Ectodermal cell (in vitro differentiated cells): ENCODE results near the gene BBC3.

Source experiments
- H3K27ac ChIP-seq: 2 replicates; pipeline ENCODE4 v1.7.0; 2013; ENCODE audit warnings: mild to moderate bottlenecking, low read depth, low read length; ENCODE audit not compliant: insufficient read depth, poor library complexity, severe bottlenecking
- H3K27me3 ChIP-seq: 2 replicates; pipeline ENCODE4 v1.7.0; 2013; ENCODE audit warnings: mild to moderate bottlenecking, low read length; ENCODE audit not compliant: insufficient read depth, control insufficient read depth, poor library complexity, severe bottlenecking
- H3K36me3 ChIP-seq: one replicate; pipeline ENCODE4 v1.7.0; 2013; ENCODE audit warnings: low read length; ENCODE audit not compliant: control insufficient read depth, insufficient read depth
- H3K4me1 ChIP-seq: one replicate; pipeline ENCODE4 v1.7.0; 2013; ENCODE audit warnings: low read length; ENCODE audit not compliant: control insufficient read depth, insufficient read depth
- H3K4me3 ChIP-seq: 2 replicates; pipeline ENCODE4 v1.7.0; 2013; ENCODE audit warnings: low read depth, low read length, control low read depth; ENCODE audit not compliant: insufficient read depth
- H3K9me3 ChIP-seq: 2 replicates; pipeline ENCODE4 v1.7.0; 2013; ENCODE audit warnings: mild to moderate bottlenecking, low read length, moderate library complexity; ENCODE audit not compliant: control insufficient read depth
- WGBS, 2 experiments: methylation state at CpG; one replicate each; pipeline ENCODE4 v1.1.7; 2013; ENCODE audit warnings: missing lambda C conversion rate in 2 of 2; 5-methylcytosine and 5-hydroxymethylcytosine counted together

The BBC3 gene

GRCh38 chr19:47221080-47221841, 9.7 kb downstream of the BBC3 start:
- WGBS, 2 experiments, result 91 to 92% methylated on average over 33 of the region's 33 CpGs
- Histone ChIP-seq H3K27me3 (no peaks in the 10 kb centered on the region), H3K4me1 (peaks cover 7% of the 10 kb centered on the region), H3K36me3 (no peaks in the 10 kb centered on the region), H3K9me3 (no peaks in the 10 kb centered on the region), H3K4me3 (no peak overlapping the region), H3K27ac (no peak overlapping the region)

GRCh38 chr19:47215581-47215980, 15.4 kb downstream of the BBC3 start:
- Histone ChIP-seq H3K36me3 (peaks cover 10% of the 10 kb centered on the region), H3K27me3 (no peaks in the 10 kb centered on the region), H3K4me1 (peaks cover under 1% of the 10 kb centered on the region), H3K9me3 (no peaks in the 10 kb centered on the region), H3K4me3 (no peak overlapping the region), H3K27ac (no peak overlapping the region)
- 94 to 95% methylated on average over 5 of the region's 5 CpGs for WGBS, 2 experiments

- H3K36me3 ChIP-seq, result peaks cover 35% of the 10 kb centered on the region
Observed at GRCh38 chr19:47210689-47211316, 20.2 kb downstream of the BBC3 start.

GRCh38 chr19:47210180-47210490, 20.9 kb downstream of the BBC3 start:
- Histone ChIP-seq H3K4me1 (peaks cover 10% of the 10 kb centered on the region), H3K4me3 (no peak overlapping the region), H3K27me3 (no peaks in the 10 kb centered on the region), H3K27ac (peak overlapping the region; percentile 61), H3K9me3 (no peaks in the 10 kb centered on the region), H3K36me3 (peaks cover 41% of the 10 kb centered on the region)

More at GRCh38 chr19:47210689-47211316, 20.2 kb downstream of the BBC3 start:
- H3K27ac ChIP-seq, result no peak overlapping the region
- no peaks in the 10 kb centered on the region for H3K9me3 ChIP-seq
- 65 to 67% methylated on average over 19 of the region's 19 CpGs for WGBS, 2 experiments
- peaks cover 10% of the 10 kb centered on the region for H3K4me1 ChIP-seq
- no peak overlapping the region for H3K4me3 ChIP-seq
- H3K27me3 ChIP-seq, result no peaks in the 10 kb centered on the region

- peaks cover 10% of the 10 kb centered on the region for H3K4me1 ChIP-seq
- H3K36me3 ChIP-seq, result peaks cover 41% of the 10 kb centered on the region
- no peaks in the 10 kb centered on the region for H3K27me3 ChIP-seq
- no peaks in the 10 kb centered on the region for H3K9me3 ChIP-seq
- WGBS, 2 experiments, result 71 to 73% methylated on average over 13 of the region's 13 CpGs
- no peak overlapping the region for H3K4me3 ChIP-seq
- peak overlapping the region; percentile 61 for H3K27ac ChIP-seq
Observed at GRCh38 chr19:47209319-47210179, 21.4 kb downstream of the BBC3 start.

GRCh38 chr19:47203254-47203653, 27.7 kb downstream of the BBC3 start:
- H3K27ac ChIP-seq, result no peak overlapping the region
- peaks cover 58% of the 10 kb centered on the region for H3K36me3 ChIP-seq
- no peaks in the 10 kb centered on the region for H3K27me3 ChIP-seq
- 96 to 98% methylated on average over 3 of the region's 3 CpGs for WGBS, 2 experiments
- H3K9me3 ChIP-seq, result no peaks in the 10 kb centered on the region
- no peak overlapping the region for H3K4me3 ChIP-seq
- H3K4me1 ChIP-seq, result no peaks in the 10 kb centered on the region

GRCh38 chr19:47200530-47200929, 30.5 kb downstream of the BBC3 start:
- H3K9me3 ChIP-seq, result no peaks in the 10 kb centered on the region
- H3K4me3 ChIP-seq, result no peak overlapping the region
- H3K27me3 ChIP-seq, result no peaks in the 10 kb centered on the region
- no peaks in the 10 kb centered on the region for H3K4me1 ChIP-seq
- 91 to 98% methylated on average over 3 of the region's 3 CpGs for WGBS, 2 experiments
- H3K27ac ChIP-seq, result no peak overlapping the region
- H3K36me3 ChIP-seq, result peaks cover 52% of the 10 kb centered on the region

GRCh38 chr19:47197141-47197540, 33.9 kb downstream of the BBC3 start:
- H3K4me3 ChIP-seq, result no peak overlapping the region
- peaks cover 44% of the 10 kb centered on the region for H3K36me3 ChIP-seq
- H3K27me3 ChIP-seq, result no peaks in the 10 kb centered on the region
- no peaks in the 10 kb centered on the region for H3K9me3 ChIP-seq
- WGBS, 2 experiments, result 98 to 99% methylated on average over 3 of the region's 4 CpGs
- no peak overlapping the region for H3K27ac ChIP-seq
- H3K4me1 ChIP-seq, result no peaks in the 10 kb centered on the region

GRCh38 chr19:47195434-47195833, 35.6 kb downstream of the BBC3 start:
- WGBS, 2 experiments, result 95 to 96% methylated on average over 1 of the region's 1 CpG
- Histone ChIP-seq H3K27ac (no peak overlapping the region), H3K4me3 (no peak overlapping the region), H3K4me1 (peaks cover under 1% of the 10 kb centered on the region), H3K27me3 (no peaks in the 10 kb centered on the region), H3K9me3 (no peaks in the 10 kb centered on the region), H3K36me3 (peaks cover 39% of the 10 kb centered on the region)

GRCh38 chr19:47190167-47190727, 40.8 kb downstream of the BBC3 start:
- H3K27ac ChIP-seq, result peak overlapping the region; percentile 41
- no peaks in the 10 kb centered on the region for H3K27me3 ChIP-seq
- peaks cover 9% of the 10 kb centered on the region for H3K4me1 ChIP-seq
- no peak overlapping the region for H3K4me3 ChIP-seq
- WGBS, 2 experiments, result 93 to 94% methylated on average over 12 of the region's 12 CpGs
- peaks cover 10% of the 10 kb centered on the region for H3K36me3 ChIP-seq
- H3K9me3 ChIP-seq, result no peaks in the 10 kb centered on the region
